Left renal pelvis (tissue), 4 donors: ENCODE results near the gene ELP4. TPM values are rescaled to one million over a fixed set of nuclear protein-coding genes. Genes with fewer than 3 reads are reported as not detected.
"Not testable (repeated sequence)": the region's sequence is repeated elsewhere in the genome, so short reads cannot be mapped to it uniquely, and the experiment has no call there.

Experiments
- DNase-seq, 4 donors: peaks; one replicate each; pipeline ENCODE4 v3.0.0-alpha.2; 2013; ENCODE audit warnings: low read depth in 4 of 4, low spot score in 3 of 4
- polyA plus RNA-seq, 4 donors: library from polyadenylated mRNA; unstranded; fragments of 120-200 nt; gene quantifications; one replicate each; pipeline ENCODE4 v1.2.1, GENCODE V29; 2013; ENCODE audit not compliant: insufficient read length in 4 of 4

ELP4 gene
- polyA plus RNA-seq, 4 donors = 24.6 to 35.1 (median 25.8) TPM

GRCh38 chr11:31535479-31535878 is 25.9 kb downstream of the ELP4 start:
- no peak for DNase-seq

GRCh38 chr11:31542862-31543261 is 33.3 kb downstream of the ELP4 start:
- DNase-seq = no peak

GRCh38 chr11:31555938-31556337 is 46.4 kb downstream of the ELP4 start:
- no peak for DNase-seq

GRCh38 chr11:31558001-31558400 is 48.4 kb downstream of the ELP4 start:
- no peak for DNase-seq

- DNase-seq = no peak
Observed at GRCh38 chr11:31560842-31561476, 51.4 kb downstream of the ELP4 start.

GRCh38 chr11:31564517-31564916 is 55.0 kb downstream of the ELP4 start:
- DNase-seq = not testable (repeated sequence)

- DNase-seq = not testable (repeated sequence)
Observed at GRCh38 chr11:31574133-31574532, 64.6 kb downstream of the ELP4 start.

GRCh38 chr11:31575764-31576163 is 66.2 kb downstream of the ELP4 start:
- DNase-seq = not testable (repeated sequence)

GRCh38 chr11:31579412-31579811 is 69.8 kb downstream of the ELP4 start:
- not testable (repeated sequence) for DNase-seq

GRCh38 chr11:31582697-31583096 is 73.1 kb downstream of the ELP4 start:
- no peak for DNase-seq

- DNase-seq = no peak
Observed at GRCh38 chr11:31598454-31598853, 88.9 kb downstream of the ELP4 start.

GRCh38 chr11:31601635-31602282 is 92.2 kb downstream of the ELP4 start:
- DNase-seq = no peak

GRCh38 chr11:31606893-31607292 is 97.3 kb downstream of the ELP4 start:
- DNase-seq = no peak

- DNase-seq = no peak
Observed at GRCh38 chr11:31607914-31608313, 98.3 kb downstream of the ELP4 start.

GRCh38 chr11:31608995-31609394 is 99.4 kb downstream of the ELP4 start:
- DNase-seq = no peak

- DNase-seq = no peak
Observed at GRCh38 chr11:31610544-31610943, 101.0 kb downstream of the ELP4 start.

GRCh38 chr11:31617246-31617645 is 107.7 kb downstream of the ELP4 start:
- DNase-seq = no peak

GRCh38 chr11:31619980-31620379 is 110.4 kb downstream of the ELP4 start:
- no peak for DNase-seq

- no peak for DNase-seq
Observed at GRCh38 chr11:31620434-31620833, 110.9 kb downstream of the ELP4 start.

GRCh38 chr11:31625868-31626267 is 116.3 kb downstream of the ELP4 start:
- no peak for DNase-seq

- DNase-seq = no peak
Observed at GRCh38 chr11:31628111-31628510, 118.5 kb downstream of the ELP4 start.

GRCh38 chr11:31636983-31637382 is 127.4 kb downstream of the ELP4 start:
- no peak for DNase-seq
